ENCODE results near the gene SLC46A1. TPM values are rescaled to one million over a fixed set of nuclear protein-coding genes. Genes with fewer than 3 reads are reported as not detected.

The SLC46A1 gene
- total and polyA plus RNA-seq, 2 experiments from 2014 or later: 3.3 to 12.5 TPM

DNA sequence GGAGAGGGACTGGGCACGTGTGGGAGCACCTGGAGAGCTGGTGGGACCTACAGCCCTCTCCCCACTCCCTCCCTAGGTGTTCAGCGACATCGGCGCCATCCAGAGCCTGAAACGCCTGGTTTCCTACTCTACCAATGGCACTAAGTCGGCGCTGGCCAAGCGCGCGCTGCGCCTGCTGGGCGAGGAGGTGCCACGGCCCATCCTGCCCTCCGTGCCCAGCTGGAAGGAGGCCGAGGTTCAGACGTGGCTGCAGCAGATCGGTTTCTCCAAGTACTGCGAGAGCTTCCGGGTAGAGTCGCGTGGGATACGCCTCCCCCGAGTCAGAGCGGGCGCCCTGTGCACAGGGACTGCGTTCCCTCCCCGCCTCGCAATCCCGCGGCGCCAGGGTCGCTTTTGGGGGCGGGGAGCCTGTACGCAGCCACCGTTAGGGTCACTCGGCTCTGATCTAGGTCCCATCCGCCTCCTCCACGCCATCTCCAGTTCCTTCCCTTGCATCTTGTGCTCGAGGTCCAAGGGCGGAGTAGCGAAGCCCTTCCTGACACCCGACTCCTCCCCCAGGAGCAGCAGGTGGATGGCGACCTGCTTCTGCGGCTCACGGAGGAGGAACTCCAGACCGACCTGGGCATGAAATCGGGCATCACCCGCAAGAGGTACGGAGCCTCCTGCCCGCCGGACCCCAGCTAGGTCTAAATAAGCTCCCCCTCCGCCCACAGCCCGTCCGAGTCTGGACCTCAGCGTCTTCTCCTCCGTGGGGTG lies 21.6 kb downstream of the SLC46A1 start:
- H3F3A ChIP-seq (replicated peaks; ENCODE audit: low read depth): 0 out of 2 replicates have a peak, but pooled peaks cover 7% of the 10 kb centered on the region
- H3K4me1 Mint-ChIP-seq: peaks cover 11% of the 10 kb centered on the region
- H3K9me2 ChIP-seq (ENCODE audit: insufficient read depth): no peaks in the 10 kb centered on the region
- H3K36me3 Mint-ChIP-seq (ENCODE audit: low read depth): no peaks in the 10 kb centered on the region; the same call in none of the 3 replicates
- H3K79me2 ChIP-seq (replicated peaks; ENCODE audit: insufficient read depth): no peaks in the 10 kb centered on the region
- H3K27ac ChIP-seq (ENCODE audit: low read depth): no peak overlapping the region
- peaks cover 11% of the 10 kb centered on the region; the same call in 1 of the 2 replicates for H3K4me1 ChIP-seq (ENCODE audit: insufficient read depth)
- no peaks in the 10 kb centered on the region for H4K20me1 ChIP-seq (replicated peaks; ENCODE audit: insufficient read depth)
- TF ChIP-seq ZNF331 (CRISPR knock-in tag; IDR thresholded peaks at IDR 0.05; ENCODE audit: low read depth) (no peak), CREB1 (CRISPR knock-in tag; IDR thresholded peaks at IDR 0.05; ENCODE audit: low read depth) (peak; percentile 9; the same call in 1 of the 2 replicates)
- no peaks in the 10 kb centered on the region; the same call in 2 of the 3 replicates for H3K9me3 Mint-ChIP-seq
- no peaks in the 10 kb centered on the region for H3K36me3 ChIP-seq (ENCODE audit: insufficient read depth)
- H3K4me2 ChIP-seq: peak overlapping the region; percentile 95
- peak; percentile 49 for ATAC-seq
- H3K4me3 ChIP-seq: peak overlapping the region; percentile 90
- no peak overlapping the region for H3K27ac Mint-ChIP-seq
- peak overlapping the region; percentile 96 for H2AFZ ChIP-seq
- DNase-seq (ENCODE audit: low spot score): peak; percentile 66
- H3K4me3 Mint-ChIP-seq: peak overlapping the region; percentile 87
- peaks cover 71% of the 10 kb centered on the region for H3K27me3 ChIP-seq (ENCODE audit: insufficient read depth)
- peaks cover 66% of the 10 kb centered on the region for H3K27me3 Mint-ChIP-seq (ENCODE audit: insufficient read depth, low read depth, poor library complexity)

DNA sequence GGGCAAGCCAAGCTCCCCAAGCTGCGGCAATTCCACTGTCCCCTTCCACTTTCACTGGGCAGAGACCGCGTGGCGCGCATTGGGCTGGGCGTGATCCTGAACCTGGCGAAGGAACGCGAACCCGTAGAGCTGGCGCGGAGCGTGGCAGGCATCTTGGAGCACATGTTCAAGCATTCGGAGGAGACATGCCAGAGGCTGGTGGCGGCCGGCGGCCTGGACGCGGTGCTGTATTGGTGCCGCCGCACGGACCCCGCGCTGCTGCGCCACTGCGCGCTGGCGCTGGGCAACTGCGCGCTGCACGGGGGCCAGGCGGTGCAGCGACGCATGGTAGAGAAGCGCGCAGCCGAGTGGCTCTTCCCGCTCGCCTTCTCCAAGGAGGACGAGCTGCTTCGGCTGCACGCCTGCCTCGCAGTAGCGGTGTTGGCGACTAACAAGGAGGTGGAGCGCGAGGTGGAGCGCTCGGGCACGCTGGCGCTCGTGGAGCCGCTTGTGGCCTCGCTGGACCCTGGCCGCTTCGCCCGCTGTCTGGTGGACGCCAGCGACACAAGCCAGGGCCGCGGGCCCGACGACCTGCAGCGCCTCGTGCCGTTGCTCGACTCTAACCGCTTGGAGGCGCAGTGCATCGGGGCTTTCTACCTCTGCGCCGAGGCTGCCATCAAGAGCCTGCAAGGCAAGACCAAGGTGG lies 24.7 kb downstream of the SLC46A1 start:
- 0 out of 2 replicates have a peak, but pooled peaks cover 7% of the 10 kb centered on the region for H3F3A ChIP-seq (replicated peaks; ENCODE audit: low read depth)
- Mint-ChIP-seq H3K27me3 (ENCODE audit: insufficient read depth, low read depth, poor library complexity) (peaks cover 65% of the 10 kb centered on the region), H3K36me3 (ENCODE audit: low read depth) (no peaks in the 10 kb centered on the region; the same call in 2 of the 3 replicates), H3K27ac (no peak overlapping the region), H3K4me1 (peaks cover 11% of the 10 kb centered on the region), H3K4me3 (peak overlapping the region; percentile 59), H3K9me3 (no peaks in the 10 kb centered on the region; the same call in 2 of the 3 replicates)
- H3K4me2 ChIP-seq: peak overlapping the region; percentile 78
- no peaks in the 10 kb centered on the region for H3K9me2 ChIP-seq (ENCODE audit: insufficient read depth)
- no peak overlapping the region for H3K27ac ChIP-seq (ENCODE audit: low read depth)
- peak overlapping the region; percentile 52 for H3K4me3 ChIP-seq
- peak overlapping the region; percentile 90 for H2AFZ ChIP-seq
- peaks cover 11% of the 10 kb centered on the region; the same call in 1 of the 2 replicates for H3K4me1 ChIP-seq (ENCODE audit: insufficient read depth)
- ATAC-seq (peak; percentile 77), DNase-seq (ENCODE audit: low spot score) (peak; percentile 94)
- peaks cover 70% of the 10 kb centered on the region for H3K27me3 ChIP-seq (ENCODE audit: insufficient read depth)
- TF ChIP-seq, protein P1, sequence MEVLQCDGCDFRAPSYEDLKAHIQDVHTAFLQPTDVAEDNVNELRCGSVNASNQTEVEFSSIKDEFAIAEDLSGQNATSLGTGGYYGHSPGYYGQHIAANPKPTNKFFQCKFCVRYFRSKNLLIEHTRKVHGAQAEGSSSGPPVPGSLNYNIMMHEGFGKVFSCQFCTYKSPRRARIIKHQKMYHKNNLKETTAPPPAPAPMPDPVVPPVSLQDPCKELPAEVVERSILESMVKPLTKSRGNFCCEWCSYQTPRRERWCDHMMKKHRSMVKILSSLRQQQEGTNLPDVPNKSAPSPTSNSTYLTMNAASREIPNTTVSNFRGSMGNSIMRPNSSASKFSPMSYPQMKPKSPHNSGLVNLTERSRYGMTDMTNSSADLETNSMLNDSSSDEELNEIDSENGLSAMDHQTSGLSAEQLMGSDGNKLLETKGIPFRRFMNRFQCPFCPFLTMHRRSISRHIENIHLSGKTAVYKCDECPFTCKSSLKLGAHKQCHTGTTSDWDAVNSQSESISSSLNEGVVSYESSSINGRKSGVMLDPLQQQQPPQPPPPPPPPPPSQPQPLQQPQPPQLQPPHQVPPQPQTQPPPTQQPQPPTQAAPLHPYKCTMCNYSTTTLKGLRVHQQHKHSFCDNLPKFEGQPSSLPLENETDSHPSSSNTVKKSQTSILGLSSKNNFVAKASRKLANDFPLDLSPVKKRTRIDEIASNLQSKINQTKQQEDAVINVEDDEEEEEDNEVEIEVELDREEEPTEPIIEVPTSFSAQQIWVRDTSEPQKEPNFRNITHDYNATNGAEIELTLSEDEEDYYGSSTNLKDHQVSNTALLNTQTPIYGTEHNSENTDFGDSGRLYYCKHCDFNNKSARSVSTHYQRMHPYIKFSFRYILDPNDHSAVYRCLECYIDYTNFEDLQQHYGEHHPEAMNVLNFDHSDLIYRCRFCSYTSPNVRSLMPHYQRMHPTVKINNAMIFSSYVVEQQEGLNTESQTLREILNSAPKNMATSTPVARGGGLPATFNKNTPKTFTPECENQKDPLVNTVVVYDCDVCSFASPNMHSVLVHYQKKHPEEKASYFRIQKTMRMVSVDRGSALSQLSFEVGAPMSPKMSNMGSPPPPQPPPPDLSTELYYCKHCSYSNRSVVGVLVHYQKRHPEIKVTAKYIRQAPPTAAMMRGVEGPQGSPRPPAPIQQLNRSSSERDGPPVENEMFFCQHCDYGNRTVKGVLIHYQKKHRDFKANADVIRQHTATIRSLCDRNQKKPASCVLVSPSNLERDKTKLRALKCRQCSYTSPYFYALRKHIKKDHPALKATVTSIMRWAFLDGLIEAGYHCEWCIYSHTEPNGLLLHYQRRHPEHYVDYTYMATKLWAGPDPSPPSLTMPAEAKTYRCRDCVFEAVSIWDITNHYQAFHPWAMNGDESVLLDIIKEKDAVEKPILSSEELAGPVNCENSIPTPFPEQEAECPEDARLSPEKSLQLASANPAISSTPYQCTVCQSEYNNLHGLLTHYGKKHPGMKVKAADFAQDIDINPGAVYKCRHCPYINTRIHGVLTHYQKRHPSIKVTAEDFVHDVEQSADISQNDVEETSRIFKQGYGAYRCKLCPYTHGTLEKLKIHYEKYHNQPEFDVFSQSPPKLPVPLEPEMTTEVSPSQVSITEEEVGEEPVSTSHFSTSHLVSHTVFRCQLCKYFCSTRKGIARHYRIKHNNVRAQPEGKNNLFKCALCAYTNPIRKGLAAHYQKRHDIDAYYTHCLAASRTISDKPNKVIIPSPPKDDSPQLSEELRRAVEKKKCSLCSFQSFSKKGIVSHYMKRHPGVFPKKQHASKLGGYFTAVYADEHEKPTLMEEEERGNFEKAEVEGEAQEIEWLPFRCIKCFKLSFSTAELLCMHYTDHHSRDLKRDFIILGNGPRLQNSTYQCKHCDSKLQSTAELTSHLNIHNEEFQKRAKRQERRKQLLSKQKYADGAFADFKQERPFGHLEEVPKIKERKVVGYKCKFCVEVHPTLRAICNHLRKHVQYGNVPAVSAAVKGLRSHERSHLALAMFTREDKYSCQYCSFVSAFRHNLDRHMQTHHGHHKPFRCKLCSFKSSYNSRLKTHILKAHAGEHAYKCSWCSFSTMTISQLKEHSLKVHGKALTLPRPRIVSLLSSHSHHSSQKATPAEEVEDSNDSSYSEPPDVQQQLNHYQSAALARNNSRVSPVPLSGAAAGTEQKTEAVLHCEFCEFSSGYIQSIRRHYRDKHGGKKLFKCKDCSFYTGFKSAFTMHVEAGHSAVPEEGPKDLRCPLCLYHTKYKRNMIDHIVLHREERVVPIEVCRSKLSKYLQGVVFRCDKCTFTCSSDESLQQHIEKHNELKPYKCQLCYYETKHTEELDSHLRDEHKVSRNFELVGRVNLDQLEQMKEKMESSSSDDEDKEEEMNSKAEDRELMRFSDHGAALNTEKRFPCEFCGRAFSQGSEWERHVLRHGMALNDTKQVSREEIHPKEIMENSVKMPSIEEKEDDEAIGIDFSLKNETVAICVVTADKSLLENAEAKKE (CRISPR knock-in tag; IDR thresholded peaks at IDR 0.05): no peak
- TF ChIP-seq, protein P2, sequence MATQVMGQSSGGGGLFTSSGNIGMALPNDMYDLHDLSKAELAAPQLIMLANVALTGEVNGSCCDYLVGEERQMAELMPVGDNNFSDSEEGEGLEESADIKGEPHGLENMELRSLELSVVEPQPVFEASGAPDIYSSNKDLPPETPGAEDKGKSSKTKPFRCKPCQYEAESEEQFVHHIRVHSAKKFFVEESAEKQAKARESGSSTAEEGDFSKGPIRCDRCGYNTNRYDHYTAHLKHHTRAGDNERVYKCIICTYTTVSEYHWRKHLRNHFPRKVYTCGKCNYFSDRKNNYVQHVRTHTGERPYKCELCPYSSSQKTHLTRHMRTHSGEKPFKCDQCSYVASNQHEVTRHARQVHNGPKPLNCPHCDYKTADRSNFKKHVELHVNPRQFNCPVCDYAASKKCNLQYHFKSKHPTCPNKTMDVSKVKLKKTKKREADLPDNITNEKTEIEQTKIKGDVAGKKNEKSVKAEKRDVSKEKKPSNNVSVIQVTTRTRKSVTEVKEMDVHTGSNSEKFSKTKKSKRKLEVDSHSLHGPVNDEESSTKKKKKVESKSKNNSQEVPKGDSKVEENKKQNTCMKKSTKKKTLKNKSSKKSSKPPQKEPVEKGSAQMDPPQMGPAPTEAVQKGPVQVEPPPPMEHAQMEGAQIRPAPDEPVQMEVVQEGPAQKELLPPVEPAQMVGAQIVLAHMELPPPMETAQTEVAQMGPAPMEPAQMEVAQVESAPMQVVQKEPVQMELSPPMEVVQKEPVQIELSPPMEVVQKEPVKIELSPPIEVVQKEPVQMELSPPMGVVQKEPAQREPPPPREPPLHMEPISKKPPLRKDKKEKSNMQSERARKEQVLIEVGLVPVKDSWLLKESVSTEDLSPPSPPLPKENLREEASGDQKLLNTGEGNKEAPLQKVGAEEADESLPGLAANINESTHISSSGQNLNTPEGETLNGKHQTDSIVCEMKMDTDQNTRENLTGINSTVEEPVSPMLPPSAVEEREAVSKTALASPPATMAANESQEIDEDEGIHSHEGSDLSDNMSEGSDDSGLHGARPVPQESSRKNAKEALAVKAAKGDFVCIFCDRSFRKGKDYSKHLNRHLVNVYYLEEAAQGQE (IDR thresholded peaks at IDR 0.05; ENCODE audit: unreplicated experiment): no peak
- 0 out of 2 replicates have a peak, but pooled peaks have one; percentile 19 for TF ChIP-seq POLR2AphosphoS5 (IDR thresholded peaks at IDR 0.05; ENCODE audit: low read depth)
- TF ChIP-seq, protein P3, sequence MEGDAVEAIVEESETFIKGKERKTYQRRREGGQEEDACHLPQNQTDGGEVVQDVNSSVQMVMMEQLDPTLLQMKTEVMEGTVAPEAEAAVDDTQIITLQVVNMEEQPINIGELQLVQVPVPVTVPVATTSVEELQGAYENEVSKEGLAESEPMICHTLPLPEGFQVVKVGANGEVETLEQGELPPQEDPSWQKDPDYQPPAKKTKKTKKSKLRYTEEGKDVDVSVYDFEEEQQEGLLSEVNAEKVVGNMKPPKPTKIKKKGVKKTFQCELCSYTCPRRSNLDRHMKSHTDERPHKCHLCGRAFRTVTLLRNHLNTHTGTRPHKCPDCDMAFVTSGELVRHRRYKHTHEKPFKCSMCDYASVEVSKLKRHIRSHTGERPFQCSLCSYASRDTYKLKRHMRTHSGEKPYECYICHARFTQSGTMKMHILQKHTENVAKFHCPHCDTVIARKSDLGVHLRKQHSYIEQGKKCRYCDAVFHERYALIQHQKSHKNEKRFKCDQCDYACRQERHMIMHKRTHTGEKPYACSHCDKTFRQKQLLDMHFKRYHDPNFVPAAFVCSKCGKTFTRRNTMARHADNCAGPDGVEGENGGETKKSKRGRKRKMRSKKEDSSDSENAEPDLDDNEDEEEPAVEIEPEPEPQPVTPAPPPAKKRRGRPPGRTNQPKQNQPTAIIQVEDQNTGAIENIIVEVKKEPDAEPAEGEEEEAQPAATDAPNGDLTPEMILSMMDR (conservative IDR thresholded peaks at IDR 0.05; ENCODE audit: low read depth in 2 of 2): peak; percentile 68 to 94
- no peaks in the 10 kb centered on the region for H4K20me1 ChIP-seq (replicated peaks; ENCODE audit: insufficient read depth)
- no peaks in the 10 kb centered on the region for H3K79me2 ChIP-seq (replicated peaks; ENCODE audit: insufficient read depth)
- H3K36me3 ChIP-seq (ENCODE audit: insufficient read depth): no peaks in the 10 kb centered on the region

All from GM23338 (cell line).